Psoas muscle (tissue), 8 donors: ENCODE results near the gene GJC2. TPM values are rescaled to one million over a fixed set of nuclear protein-coding genes. Genes with fewer than 3 reads are reported as not detected.
A peak's percentile ranks its signal among the peaks of the same experiment; 100 is the strongest.

ENCODE experiments used
- ATAC-seq, 4 donors: fragments of 200-7000 bp; cut with Tn5 transposase; one replicate each; pipeline ENCODE4 v1.9.1; 2020; ENCODE audit warnings: moderate library complexity in 3 of 4, mild to moderate bottlenecking in 2 of 4
- DNase-seq, 2 donors: peaks; one replicate each; pipeline ENCODE4 v3.0.0-alpha.2; 2020
- H3K27ac ChIP-seq: fragments of 200-600 bp; one replicate; pipeline ENCODE4 v1.8.0; 2022
- H3K27me3 ChIP-seq, 3 donors: fragments of 200-600 bp in 1 of 3; one replicate each; pipeline versions ENCODE4 v1.6.1 to v1.8.0; 2013 to 2022; ENCODE audit warnings: low read length in 2 of 3, mild to moderate bottlenecking in 2 of 3, moderate library complexity in 1 of 3; ENCODE audit not compliant: insufficient read depth in 3 of 3
- H3K36me3 ChIP-seq, 2 donors: fragments of 200-600 bp in 1 of 2; one replicate each; pipeline versions ENCODE4 v1.6.1 to v1.8.0; 2013 to 2022; ENCODE audit warnings: low read depth in 1 of 2, mild to moderate bottlenecking in 1 of 2, moderate library complexity in 1 of 2; ENCODE audit not compliant: insufficient read depth in 1 of 2
- H3K4me1 ChIP-seq: fragments of 200-600 bp; one replicate; pipeline ENCODE4 v1.8.0; 2022
- H3K4me3 ChIP-seq: fragments of 200-600 bp; one replicate; pipeline ENCODE4 v1.8.0; 2022; ENCODE audit warnings: mild to moderate bottlenecking
- H3K9me3 ChIP-seq: fragments of 200-600 bp; one replicate; pipeline ENCODE4 v1.8.0; 2022
- WGBS, 3 donors: extraction: QIAGEN DNeasy Blood & Tissue Kit; methylation state at CpG; one replicate each; pipeline versions ENCODE4 v1.1.6 to v1.1.7; 2013; 5-methylcytosine and 5-hydroxymethylcytosine counted together
- intact Hi-C, 2 donors: fragments of 100-400 bp; cut with DNase I; formaldehyde crosslinking; loops; one replicate each; pipeline versions ENCODE4 v1.11.0 to v1.14.2; 2022
- polyA plus RNA-seq, 3 donors: library from polyadenylated mRNA; stranded (reverse); fragments of 200-250 nt; gene quantifications; one replicate each; pipeline ENCODE4 v1.2.3, GENCODE V29; 2013
- total RNA-seq, 4 donors: library from RNA; stranded (reverse); fragmentation: NEBNext Ultra II Directional in 2 of 4; extraction: Animal tissue kit (Norgen Biotek cat#: 25700) in 2 of 4; gene quantifications; one replicate each; pipeline versions ENCODE4 v1.2.1 to v1.2.4, GENCODE V29; 2021 to 2023
- TF ChIP-seq, protein P1 (sequence below): fragments of 200-600 bp; IDR thresholded peaks from one replicate; pipeline ENCODE4 v1.8.0; 2022; ENCODE audit warnings: antibody characterized with exemption
- donor health status: healthy with polysubstance abuse.
- donor health status: DM: no; HTN: no; CAD: no; lungs with moderate emphysema.
- donor health status: Bipolar disorder and iron deficiency.
- donor health status: healthy.
- donor health status: DM: yes; HTN: yes; CAD: no.
- donor health status: DM: no; HTN: no; CAD: no.
- donor health status: DM: no; HTN: no; CAD: no.
- donor health status: DM: yes; HTN: yes; CAD: no.

The GJC2 gene
- total and polyA plus RNA-seq, 7 donors = 0.19 to 0.92 (median 0.40) TPM

DNA sequence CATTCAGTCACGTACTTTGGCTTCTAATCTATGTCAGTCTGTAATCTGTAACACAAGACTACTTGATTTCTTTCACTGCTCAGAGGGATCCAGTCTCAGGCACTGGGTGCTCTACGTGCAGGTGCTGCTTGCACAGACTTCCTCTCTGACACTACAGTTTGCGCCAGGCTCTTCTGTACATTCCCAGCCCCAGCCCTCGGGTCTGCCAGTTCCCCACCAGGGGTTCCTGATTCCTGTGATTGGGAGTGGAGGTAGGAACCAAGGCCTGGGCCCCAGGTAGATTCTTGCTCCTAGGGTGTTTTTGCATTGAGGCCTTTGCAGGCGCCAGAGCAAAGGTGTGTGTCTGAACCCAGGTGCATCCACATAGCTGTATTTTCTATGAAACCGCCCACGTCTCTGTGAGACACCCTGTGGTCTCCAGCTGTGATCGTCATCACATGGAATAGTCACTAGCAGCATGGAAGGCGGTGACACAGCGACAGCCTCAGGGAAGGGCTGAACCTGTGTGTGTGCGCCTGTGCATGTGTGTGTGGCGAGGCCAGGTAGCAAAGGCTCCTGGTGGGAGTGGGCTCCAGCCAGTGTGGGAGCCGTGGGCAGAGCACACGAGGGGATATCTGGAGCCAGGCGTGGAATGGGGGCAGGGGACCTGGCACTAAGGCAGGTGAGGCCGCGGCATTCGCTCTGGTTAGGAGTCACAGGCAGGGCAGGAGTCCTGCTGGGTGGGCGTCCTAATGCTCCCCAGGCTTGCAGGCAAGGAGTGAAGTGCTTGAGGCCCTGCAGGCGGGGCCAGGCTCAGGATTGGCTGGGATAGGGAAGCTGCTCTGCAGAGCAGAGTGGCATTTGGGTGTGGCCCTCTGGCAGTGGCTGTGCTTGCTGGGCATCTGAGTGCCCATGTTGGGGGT, 5.2 kb downstream of the GJC2 start:
- Histone ChIP-seq H3K27ac (no peak overlapping the region), H3K4me3 (no peak overlapping the region), H3K4me1 (no peaks in the 10 kb centered on the region), H3K27me3 (peaks cover 0 to 26% (median 0%) of the 10 kb centered on the region in 3 donors), H3K9me3 (no peaks in the 10 kb centered on the region), H3K36me3 (peaks cover 0 to 4% of the 10 kb centered on the region in 2 donors)
- no peak for ATAC-seq
- TF ChIP-seq, protein P1, sequence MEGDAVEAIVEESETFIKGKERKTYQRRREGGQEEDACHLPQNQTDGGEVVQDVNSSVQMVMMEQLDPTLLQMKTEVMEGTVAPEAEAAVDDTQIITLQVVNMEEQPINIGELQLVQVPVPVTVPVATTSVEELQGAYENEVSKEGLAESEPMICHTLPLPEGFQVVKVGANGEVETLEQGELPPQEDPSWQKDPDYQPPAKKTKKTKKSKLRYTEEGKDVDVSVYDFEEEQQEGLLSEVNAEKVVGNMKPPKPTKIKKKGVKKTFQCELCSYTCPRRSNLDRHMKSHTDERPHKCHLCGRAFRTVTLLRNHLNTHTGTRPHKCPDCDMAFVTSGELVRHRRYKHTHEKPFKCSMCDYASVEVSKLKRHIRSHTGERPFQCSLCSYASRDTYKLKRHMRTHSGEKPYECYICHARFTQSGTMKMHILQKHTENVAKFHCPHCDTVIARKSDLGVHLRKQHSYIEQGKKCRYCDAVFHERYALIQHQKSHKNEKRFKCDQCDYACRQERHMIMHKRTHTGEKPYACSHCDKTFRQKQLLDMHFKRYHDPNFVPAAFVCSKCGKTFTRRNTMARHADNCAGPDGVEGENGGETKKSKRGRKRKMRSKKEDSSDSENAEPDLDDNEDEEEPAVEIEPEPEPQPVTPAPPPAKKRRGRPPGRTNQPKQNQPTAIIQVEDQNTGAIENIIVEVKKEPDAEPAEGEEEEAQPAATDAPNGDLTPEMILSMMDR = no peak
- DNase-seq = peak in 1 of 2 donors; percentile 54
- 83 to 87% (median 84%) methylated on average over 20 of the region's 20 CpGs for WGBS, 3 donors
- intact Hi-C loops = no loop called here

DNA sequence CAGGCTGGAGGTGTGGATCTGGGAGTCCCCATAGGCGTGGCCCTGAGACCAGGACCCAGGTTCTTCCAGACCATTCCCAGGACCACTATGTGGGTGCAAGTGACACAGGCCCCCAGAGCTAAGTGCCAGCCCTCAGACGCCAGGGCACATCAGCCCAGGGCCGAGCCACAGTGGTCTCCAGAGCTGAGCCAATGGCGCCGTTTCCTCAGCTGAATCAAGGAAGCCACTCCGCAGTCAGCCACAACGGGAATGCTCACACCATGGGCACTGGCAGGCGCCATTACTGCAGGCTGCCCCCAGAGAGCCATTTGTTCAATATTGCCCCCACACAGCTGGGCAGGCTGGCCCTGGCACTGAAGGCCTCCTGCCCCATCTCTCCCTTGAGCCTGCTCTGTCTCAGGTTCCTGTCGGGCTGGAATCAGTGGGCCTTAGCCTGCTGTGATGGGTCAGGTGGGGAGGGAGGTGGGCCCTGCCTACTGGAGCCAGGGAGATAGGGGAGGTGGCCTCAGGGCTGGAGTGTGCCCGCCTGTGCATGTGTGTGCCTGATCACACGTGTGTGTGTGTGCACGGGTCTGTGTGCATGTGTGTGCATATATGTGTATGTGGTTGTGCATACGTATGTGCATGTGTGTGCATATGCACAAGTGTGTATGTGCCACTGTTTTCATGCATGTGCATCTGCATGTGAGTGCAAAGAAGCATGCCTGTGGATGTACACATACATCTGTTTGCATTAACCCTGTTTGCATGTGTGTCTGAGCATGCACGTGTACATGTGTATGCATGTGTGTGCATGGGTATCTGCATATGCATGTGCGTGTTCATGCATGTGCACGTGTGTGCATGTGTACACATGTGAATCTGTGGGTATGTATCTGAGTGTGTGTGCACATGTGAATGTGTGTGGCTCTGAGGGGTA, 6.1 kb downstream of the GJC2 start:
- intact Hi-C loops = no loop called here
- no peak for DNase-seq
- ATAC-seq = no peak
- peaks cover 0 to 26% (median 0%) of the 10 kb centered on the region in 3 donors for H3K27me3 ChIP-seq
- H3K9me3 ChIP-seq = no peaks in the 10 kb centered on the region
- H3K27ac ChIP-seq = no peak overlapping the region
- H3K4me3 ChIP-seq = no peak overlapping the region
- no peaks in the 10 kb centered on the region for H3K36me3 ChIP-seq
- TF ChIP-seq, protein P1 = no peak
- 80 to 85% (median 84%) methylated on average over 16 of the region's 16 CpGs for WGBS, 3 donors
- no peaks in the 10 kb centered on the region for H3K4me1 ChIP-seq

DNA sequence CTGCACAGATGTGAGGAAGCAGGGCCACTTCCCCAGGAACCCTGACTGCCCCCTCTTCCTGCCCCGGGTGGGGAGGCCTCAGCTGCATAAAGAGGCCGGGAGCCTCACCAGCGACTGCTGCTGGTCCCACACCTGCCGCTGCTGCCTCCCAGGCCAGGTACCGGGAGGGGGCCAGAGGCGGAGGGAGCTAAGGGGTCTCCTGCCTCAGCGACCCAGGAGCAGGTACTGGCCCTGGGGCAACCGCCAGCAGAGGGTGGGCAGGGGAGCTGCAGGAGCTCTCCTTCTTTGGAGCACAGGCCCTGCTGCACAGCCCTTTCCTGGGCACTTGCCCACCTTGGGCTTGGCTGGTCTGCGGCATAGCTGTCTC, 6.8 kb downstream of the GJC2 start:
- ATAC-seq (no peak), DNase-seq (peak in 1 of 2 donors; percentile 43)
- Histone ChIP-seq H3K27ac (no peak overlapping the region), H3K4me1 (no peaks in the 10 kb centered on the region), H3K36me3 (no peaks in the 10 kb centered on the region), H3K27me3 (peaks cover 0 to 26% (median 0%) of the 10 kb centered on the region in 3 donors), H3K9me3 (no peaks in the 10 kb centered on the region), H3K4me3 (no peak overlapping the region)
- intact Hi-C loops = no loop called here
- 69 to 81% (median 74%) methylated on average over 6 to 9 of the region's 9 CpGs for WGBS, 3 donors
- TF ChIP-seq, protein P1 = no peak

DNA sequence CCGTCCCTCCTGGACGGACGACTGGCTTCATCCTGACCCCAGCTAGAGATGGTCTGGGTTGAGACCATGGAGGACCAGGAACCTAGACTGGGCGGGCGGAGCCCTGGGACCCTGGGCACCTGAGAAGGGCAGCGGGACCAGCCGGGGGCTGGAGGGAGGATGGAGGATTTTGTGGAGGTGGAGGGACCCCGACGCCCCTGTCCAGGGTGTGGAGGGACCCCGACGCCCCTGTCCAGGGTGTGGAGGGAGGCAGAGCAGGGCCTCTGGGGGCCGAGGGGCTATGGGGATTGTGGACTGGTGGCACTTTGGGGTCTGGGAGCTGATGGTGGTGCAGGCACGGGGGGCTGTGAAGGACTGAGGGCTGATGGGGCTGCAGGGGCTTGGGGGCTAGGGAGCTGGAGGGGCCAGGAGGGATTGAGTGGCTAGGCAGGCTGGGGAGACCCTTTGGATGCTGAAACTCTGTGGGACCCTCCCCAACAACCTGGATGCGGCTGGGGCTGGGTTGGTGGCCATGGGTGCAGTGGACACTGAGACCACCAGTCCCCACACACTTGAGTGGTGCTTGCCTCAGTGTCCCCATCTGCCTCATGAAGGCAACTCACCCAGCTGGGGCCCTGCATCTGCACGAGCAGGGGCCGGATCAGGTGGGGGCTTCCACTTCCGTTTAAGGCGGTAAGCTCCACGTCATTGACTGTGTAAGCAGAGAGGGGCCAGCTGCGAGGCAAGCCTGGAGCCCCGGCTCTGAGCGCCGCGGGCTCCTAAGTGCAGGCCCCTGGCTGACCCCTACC, 7.4 kb downstream of the GJC2 start:
- TF ChIP-seq, protein P1 = no peak
- no peak overlapping the region for H3K4me3 ChIP-seq
- ATAC-seq (no peak), DNase-seq (peak in 1 of 2 donors; percentile 50)
- 67 to 74% (median 73%) methylated on average over 24 of the region's 24 CpGs for WGBS, 3 donors
- H3K36me3 ChIP-seq = no peaks in the 10 kb centered on the region
- peaks cover 0 to 26% (median 0%) of the 10 kb centered on the region in 3 donors for H3K27me3 ChIP-seq
- intact Hi-C loops = no loop called here
- no peaks in the 10 kb centered on the region for H3K4me1 ChIP-seq
- H3K9me3 ChIP-seq = no peaks in the 10 kb centered on the region
- H3K27ac ChIP-seq = no peak overlapping the region
